GM23338 (cell line): ENCODE data around the gene ADTRP. TPM values are rescaled to one million over a fixed set of nuclear protein-coding genes. Genes with fewer than 3 reads are reported as not detected.
"Not testable (repeated sequence)": the region's sequence is repeated elsewhere in the genome, so short reads cannot be mapped to it uniquely, and the experiment has no call there.

ENCODE experiments used
- ATAC-seq: fragments of 200-7000 bp; cut with Tn5 transposase; 3 replicates; pipeline ENCODE4 v1.9.1; 2020
- DNase-seq: peaks from one replicate; pipeline ENCODE4 v3.0.0-alpha.2; 2015; ENCODE audit warnings: low spot score
- H2AFZ ChIP-seq: fragments of 200-600 bp; sonication (generic); 2 replicates; pipeline ENCODE4 v1.8.0; 2016; ENCODE audit warnings: antibody characterized with exemption, mild to moderate bottlenecking, moderate library complexity
- H3F3A ChIP-seq: fragments of 200-600 bp; sonication (generic); replicated peaks from 2 replicates; pipeline ENCODE4 v1.8.0; 2017; ENCODE audit warnings: antibody characterized with exemption, mixed run types, low read depth
- H3K27ac ChIP-seq: fragments of 200-600 bp; sonication (generic); 2 replicates; pipeline ENCODE4 v1.6.1; 2016; ENCODE audit warnings: low read depth
- H3K27me3 ChIP-seq: fragments of 200-600 bp; sonication (generic); 2 replicates; pipeline ENCODE4 v1.8.0; 2016; ENCODE audit warnings: mild to moderate bottlenecking, mixed run types, moderate library complexity; ENCODE audit not compliant: insufficient read depth
- H3K36me3 ChIP-seq: fragments of 200-600 bp; sonication (generic); 2 replicates; pipeline ENCODE4 v1.8.0; 2016; ENCODE audit warnings: mild to moderate bottlenecking; ENCODE audit not compliant: insufficient read depth
- H3K4me1 ChIP-seq: fragments of 200-600 bp; sonication (generic); 2 replicates; pipeline ENCODE4 v1.8.0; 2016; ENCODE audit warnings: mild to moderate bottlenecking, moderate library complexity; ENCODE audit not compliant: insufficient read depth
- H3K4me2 ChIP-seq: fragments of 200-600 bp; sonication (generic); 2 replicates; pipeline ENCODE4 v1.7.1; 2017; ENCODE audit warnings: mixed run types
- H3K4me3 ChIP-seq: fragments of 200-600 bp; sonication (generic); 2 replicates; pipeline ENCODE4 v1.6.1; 2016; ENCODE audit warnings: mixed run types
- H3K79me2 ChIP-seq: fragments of 200-600 bp; sonication (generic); replicated peaks from 2 replicates; pipeline ENCODE4 v1.8.0; 2017; ENCODE audit warnings: mild to moderate bottlenecking; ENCODE audit not compliant: insufficient read depth
- H3K9me2 ChIP-seq: fragments of 200-600 bp; sonication (generic); 2 replicates; pipeline ENCODE4 v1.8.0; 2017; ENCODE audit not compliant: insufficient read depth
- H4K20me1 ChIP-seq: fragments of 200-600 bp; sonication (generic); replicated peaks from 2 replicates; pipeline ENCODE4 v1.8.0; 2017; ENCODE audit warnings: mild to moderate bottlenecking; ENCODE audit not compliant: insufficient read depth
- H3K27ac Mint-ChIP-seq: 2 replicates; pipeline ENCODE4 v1.8.0; 2020; ENCODE audit warnings: inconsistent platforms, mild to moderate bottlenecking, moderate library complexity, mixed read lengths
- H3K27me3 Mint-ChIP-seq: 3 replicates; pipeline ENCODE4 v1.8.0; 2022; ENCODE audit warnings: low read depth, mild to moderate bottlenecking, moderate library complexity, mixed read lengths, inconsistent platforms; ENCODE audit not compliant: insufficient read depth, poor library complexity
- H3K36me3 Mint-ChIP-seq: 3 replicates; pipeline ENCODE4 v1.8.0; 2021; ENCODE audit warnings: low read depth, mild to moderate bottlenecking, inconsistent platforms, moderate library complexity, mixed read lengths
- H3K4me1 Mint-ChIP-seq: 3 replicates; pipeline ENCODE4 v1.8.0; 2020; ENCODE audit warnings: mild to moderate bottlenecking, inconsistent platforms, mixed read lengths
- H3K4me3 Mint-ChIP-seq: 3 replicates; pipeline ENCODE4 v1.8.0; 2021; ENCODE audit warnings: moderate library complexity, mild to moderate bottlenecking, inconsistent platforms, mixed read lengths
- H3K9me3 Mint-ChIP-seq: 3 replicates; pipeline ENCODE4 v1.8.0; 2020; ENCODE audit warnings: moderate library complexity, mild to moderate bottlenecking, inconsistent platforms, mixed read lengths
- CREB1 ChIP-seq: fragments of 250-450 bp; sonication (Bioruptor Pico); IDR thresholded peaks from 2 replicates; pipeline ENCODE4 v1.5.0; 2020; ENCODE audit warnings: low read depth, mild to moderate bottlenecking, moderate library complexity
- JUNB ChIP-seq: IDR thresholded peaks from one replicate; pipeline ENCODE4 v1.6.1; 2016; ENCODE audit warnings: antibody characterized with exemption; ENCODE audit not compliant: unreplicated experiment
- NANOG ChIP-seq: IDR thresholded peaks from 2 replicates; pipeline ENCODE4 v1.6.1; 2016; ENCODE audit warnings: antibody characterized with exemption, borderline replicate concordance
- POLR2AphosphoS5 ChIP-seq: IDR thresholded peaks from 2 replicates; pipeline ENCODE4 v1.6.1; 2016; ENCODE audit warnings: antibody characterized with exemption, low read depth
- STAT1 ChIP-seq: IDR thresholded peaks from one replicate; pipeline ENCODE4 v1.6.1; 2016; ENCODE audit warnings: antibody characterized with exemption; ENCODE audit not compliant: unreplicated experiment
- ZNF114 ChIP-seq: fragments of 250-450 bp; sonication (Bioruptor Pico); IDR thresholded peaks from 2 replicates; pipeline ENCODE4 v1.5.0; 2020; ENCODE audit warnings: mild to moderate bottlenecking, moderate library complexity
- ZNF331 ChIP-seq: fragments of 250-450 bp; sonication (Bioruptor Pico); IDR thresholded peaks from 2 replicates; pipeline ENCODE4 v1.5.0; 2020; ENCODE audit warnings: low read depth, mild to moderate bottlenecking, moderate library complexity
- polyA plus RNA-seq: library from polyadenylated mRNA; unstranded; fragments of >200 nt; fragmentation: Nextera tagmentation; extraction: Ambion mirVana; gene quantifications from 2 replicates; pipeline ENCODE4 v1.2.1, GENCODE V29; 2016
- total RNA-seq: library from RNA; depleted of rRNA; stranded (reverse); fragments of >200 nt; shearing (Covaris generic); gene quantifications from 2 replicates; pipeline ENCODE4 v1.2.3, GENCODE V29; 2014
- TF ChIP-seq, protein P1 (sequence below): IDR thresholded peaks from 2 replicates; pipeline ENCODE4 v1.6.1; 2016; ENCODE audit warnings: antibody characterized with exemption
- TF ChIP-seq, protein P2 (sequence below): fragments of 250-450 bp; sonication (Bioruptor Pico); IDR thresholded peaks from 2 replicates; pipeline ENCODE4 v1.5.0; 2020; ENCODE audit warnings: mild to moderate bottlenecking, moderate library complexity

The ADTRP gene
- total and polyA plus RNA-seq, 2 experiments from 2014 or later: not detected

DNA sequence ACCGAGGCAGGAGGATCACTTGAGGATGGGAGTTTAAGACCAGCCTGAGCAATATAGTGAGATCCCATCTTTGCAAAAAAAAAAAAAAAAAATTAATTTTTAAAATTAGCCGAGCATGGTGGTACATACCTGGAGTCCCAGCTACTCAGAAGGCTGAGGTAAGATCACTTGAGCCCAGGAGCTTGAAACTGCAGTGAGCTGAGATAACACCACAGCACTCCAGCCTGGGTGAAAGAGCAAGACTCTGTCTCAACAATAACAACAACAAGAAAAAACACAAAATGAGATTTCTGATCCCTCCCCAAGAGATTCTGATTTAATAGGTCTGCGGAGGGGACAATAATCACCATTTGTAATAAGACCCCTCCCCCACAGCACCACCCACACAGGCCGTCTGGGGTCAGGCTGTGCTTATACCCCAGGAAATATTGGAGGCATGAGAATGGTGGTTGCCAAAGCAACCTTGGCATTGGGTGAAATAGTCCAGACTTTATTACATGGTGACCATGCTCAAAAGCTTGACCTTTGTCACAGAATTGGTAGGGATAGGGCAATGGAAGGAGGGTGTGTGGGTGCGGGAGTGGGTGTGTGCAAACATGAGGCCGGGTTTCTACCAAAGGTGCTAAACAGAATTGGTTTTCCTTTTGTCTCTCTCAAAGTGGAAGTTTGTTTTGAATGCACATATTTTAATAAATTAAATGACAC is 24.4 kb upstream of the ADTRP start (continued):
- TF ChIP-seq, protein P1, sequence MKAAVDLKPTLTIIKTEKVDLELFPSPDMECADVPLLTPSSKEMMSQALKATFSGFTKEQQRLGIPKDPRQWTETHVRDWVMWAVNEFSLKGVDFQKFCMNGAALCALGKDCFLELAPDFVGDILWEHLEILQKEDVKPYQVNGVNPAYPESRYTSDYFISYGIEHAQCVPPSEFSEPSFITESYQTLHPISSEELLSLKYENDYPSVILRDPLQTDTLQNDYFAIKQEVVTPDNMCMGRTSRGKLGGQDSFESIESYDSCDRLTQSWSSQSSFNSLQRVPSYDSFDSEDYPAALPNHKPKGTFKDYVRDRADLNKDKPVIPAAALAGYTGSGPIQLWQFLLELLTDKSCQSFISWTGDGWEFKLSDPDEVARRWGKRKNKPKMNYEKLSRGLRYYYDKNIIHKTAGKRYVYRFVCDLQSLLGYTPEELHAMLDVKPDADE: no peak
- TF ChIP-seq NANOG (no peak), ZNF114 (CRISPR knock-in tag) (no peak), JUNB (no peak), CREB1 (CRISPR knock-in tag) (no peak), POLR2AphosphoS5 (no peak), ZNF331 (no peak), STAT1 (no peak)

DNA sequence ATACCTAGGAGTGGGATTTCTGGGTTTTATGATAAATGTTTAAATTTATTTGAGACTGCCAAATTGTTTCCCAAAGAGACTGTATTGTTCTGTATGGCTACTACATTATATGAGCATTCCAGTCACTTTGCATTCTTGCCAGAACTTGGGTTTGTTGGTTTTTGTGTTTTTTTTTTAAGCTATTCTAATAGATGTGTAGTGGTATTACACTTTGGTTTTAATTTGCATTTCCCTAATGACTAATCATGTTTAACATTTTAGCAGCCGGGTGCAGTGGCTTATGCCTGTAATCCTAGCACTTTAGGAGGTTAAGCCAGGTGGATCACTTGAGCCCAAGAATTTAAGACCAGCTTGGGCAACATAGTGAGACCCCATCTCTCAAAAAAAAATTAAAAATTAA is 21.9 kb upstream of the ADTRP start:
- H3K9me2 ChIP-seq, H2AFZ ChIP-seq, H3K36me3 Mint-ChIP-seq, H3K9me3 Mint-ChIP-seq, H3K79me2 ChIP-seq, H3F3A ChIP-seq, H3K4me3 ChIP-seq, H3K4me3 Mint-ChIP-seq, DNase-seq, H3K36me3 ChIP-seq, H3K27me3 ChIP-seq, H3K27me3 Mint-ChIP-seq, ATAC-seq, H4K20me1 ChIP-seq, H3K27ac Mint-ChIP-seq, H3K27ac ChIP-seq, H3K4me2 ChIP-seq: not testable (repeated sequence)
- H3K4me1 ChIP-seq: peaks cover 13% of the 10 kb centered on the region
- H3K4me1 Mint-ChIP-seq: peaks cover 16% of the 10 kb centered on the region

DNA sequence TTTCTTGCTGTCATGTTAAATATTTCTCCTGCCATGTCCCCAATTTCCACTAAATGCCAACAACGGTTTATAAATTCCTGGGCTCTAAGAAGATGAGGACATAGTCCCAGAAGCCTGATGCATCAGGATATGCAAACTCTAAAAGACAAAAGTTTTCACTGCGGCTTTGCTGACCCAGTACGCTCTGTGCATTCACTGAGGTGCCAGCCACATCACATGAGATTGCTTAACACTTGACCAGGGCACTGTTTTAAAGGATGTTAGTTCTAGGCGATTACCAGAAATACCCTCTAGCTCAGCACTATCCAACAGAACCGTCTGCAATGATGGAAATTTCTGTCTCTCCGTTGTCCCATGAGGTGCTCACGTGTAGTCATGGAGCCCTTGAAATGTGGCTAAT is 19.9 kb upstream of the ADTRP start:
- no peak for ATAC-seq
- DNase-seq: no peak
- no peaks in the 10 kb centered on the region for H3K79me2 ChIP-seq
- H3K36me3 ChIP-seq: no peaks in the 10 kb centered on the region
- peaks cover 5% of the 10 kb centered on the region; the same call in 2 of the 3 replicates for H3K4me1 Mint-ChIP-seq
- no peaks in the 10 kb centered on the region for H3K27me3 ChIP-seq
- TF ChIP-seq, protein P2, sequence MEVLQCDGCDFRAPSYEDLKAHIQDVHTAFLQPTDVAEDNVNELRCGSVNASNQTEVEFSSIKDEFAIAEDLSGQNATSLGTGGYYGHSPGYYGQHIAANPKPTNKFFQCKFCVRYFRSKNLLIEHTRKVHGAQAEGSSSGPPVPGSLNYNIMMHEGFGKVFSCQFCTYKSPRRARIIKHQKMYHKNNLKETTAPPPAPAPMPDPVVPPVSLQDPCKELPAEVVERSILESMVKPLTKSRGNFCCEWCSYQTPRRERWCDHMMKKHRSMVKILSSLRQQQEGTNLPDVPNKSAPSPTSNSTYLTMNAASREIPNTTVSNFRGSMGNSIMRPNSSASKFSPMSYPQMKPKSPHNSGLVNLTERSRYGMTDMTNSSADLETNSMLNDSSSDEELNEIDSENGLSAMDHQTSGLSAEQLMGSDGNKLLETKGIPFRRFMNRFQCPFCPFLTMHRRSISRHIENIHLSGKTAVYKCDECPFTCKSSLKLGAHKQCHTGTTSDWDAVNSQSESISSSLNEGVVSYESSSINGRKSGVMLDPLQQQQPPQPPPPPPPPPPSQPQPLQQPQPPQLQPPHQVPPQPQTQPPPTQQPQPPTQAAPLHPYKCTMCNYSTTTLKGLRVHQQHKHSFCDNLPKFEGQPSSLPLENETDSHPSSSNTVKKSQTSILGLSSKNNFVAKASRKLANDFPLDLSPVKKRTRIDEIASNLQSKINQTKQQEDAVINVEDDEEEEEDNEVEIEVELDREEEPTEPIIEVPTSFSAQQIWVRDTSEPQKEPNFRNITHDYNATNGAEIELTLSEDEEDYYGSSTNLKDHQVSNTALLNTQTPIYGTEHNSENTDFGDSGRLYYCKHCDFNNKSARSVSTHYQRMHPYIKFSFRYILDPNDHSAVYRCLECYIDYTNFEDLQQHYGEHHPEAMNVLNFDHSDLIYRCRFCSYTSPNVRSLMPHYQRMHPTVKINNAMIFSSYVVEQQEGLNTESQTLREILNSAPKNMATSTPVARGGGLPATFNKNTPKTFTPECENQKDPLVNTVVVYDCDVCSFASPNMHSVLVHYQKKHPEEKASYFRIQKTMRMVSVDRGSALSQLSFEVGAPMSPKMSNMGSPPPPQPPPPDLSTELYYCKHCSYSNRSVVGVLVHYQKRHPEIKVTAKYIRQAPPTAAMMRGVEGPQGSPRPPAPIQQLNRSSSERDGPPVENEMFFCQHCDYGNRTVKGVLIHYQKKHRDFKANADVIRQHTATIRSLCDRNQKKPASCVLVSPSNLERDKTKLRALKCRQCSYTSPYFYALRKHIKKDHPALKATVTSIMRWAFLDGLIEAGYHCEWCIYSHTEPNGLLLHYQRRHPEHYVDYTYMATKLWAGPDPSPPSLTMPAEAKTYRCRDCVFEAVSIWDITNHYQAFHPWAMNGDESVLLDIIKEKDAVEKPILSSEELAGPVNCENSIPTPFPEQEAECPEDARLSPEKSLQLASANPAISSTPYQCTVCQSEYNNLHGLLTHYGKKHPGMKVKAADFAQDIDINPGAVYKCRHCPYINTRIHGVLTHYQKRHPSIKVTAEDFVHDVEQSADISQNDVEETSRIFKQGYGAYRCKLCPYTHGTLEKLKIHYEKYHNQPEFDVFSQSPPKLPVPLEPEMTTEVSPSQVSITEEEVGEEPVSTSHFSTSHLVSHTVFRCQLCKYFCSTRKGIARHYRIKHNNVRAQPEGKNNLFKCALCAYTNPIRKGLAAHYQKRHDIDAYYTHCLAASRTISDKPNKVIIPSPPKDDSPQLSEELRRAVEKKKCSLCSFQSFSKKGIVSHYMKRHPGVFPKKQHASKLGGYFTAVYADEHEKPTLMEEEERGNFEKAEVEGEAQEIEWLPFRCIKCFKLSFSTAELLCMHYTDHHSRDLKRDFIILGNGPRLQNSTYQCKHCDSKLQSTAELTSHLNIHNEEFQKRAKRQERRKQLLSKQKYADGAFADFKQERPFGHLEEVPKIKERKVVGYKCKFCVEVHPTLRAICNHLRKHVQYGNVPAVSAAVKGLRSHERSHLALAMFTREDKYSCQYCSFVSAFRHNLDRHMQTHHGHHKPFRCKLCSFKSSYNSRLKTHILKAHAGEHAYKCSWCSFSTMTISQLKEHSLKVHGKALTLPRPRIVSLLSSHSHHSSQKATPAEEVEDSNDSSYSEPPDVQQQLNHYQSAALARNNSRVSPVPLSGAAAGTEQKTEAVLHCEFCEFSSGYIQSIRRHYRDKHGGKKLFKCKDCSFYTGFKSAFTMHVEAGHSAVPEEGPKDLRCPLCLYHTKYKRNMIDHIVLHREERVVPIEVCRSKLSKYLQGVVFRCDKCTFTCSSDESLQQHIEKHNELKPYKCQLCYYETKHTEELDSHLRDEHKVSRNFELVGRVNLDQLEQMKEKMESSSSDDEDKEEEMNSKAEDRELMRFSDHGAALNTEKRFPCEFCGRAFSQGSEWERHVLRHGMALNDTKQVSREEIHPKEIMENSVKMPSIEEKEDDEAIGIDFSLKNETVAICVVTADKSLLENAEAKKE (CRISPR knock-in tag): no peak
- no peak for TF ChIP-seq ZNF331
- no peak overlapping the region for H3K27ac ChIP-seq
- no peak overlapping the region for H3K27ac Mint-ChIP-seq
- H3K4me2 ChIP-seq: no peak overlapping the region
- H3K36me3 Mint-ChIP-seq: no peaks in the 10 kb centered on the region
- H2AFZ ChIP-seq: peak overlapping the region; percentile 57; the same call in 1 of the 2 replicates
- no peak overlapping the region for H3K4me3 Mint-ChIP-seq
- no peaks in the 10 kb centered on the region for H3K9me3 Mint-ChIP-seq
- H3K9me2 ChIP-seq: no peaks in the 10 kb centered on the region
- H4K20me1 ChIP-seq: no peaks in the 10 kb centered on the region
- H3K4me3 ChIP-seq: no peak overlapping the region
- peaks cover 2% of the 10 kb centered on the region for H3K27me3 Mint-ChIP-seq
- no peaks in the 10 kb centered on the region for H3F3A ChIP-seq
- 0 out of 2 replicates have a peak, but pooled peaks cover 5% of the 10 kb centered on the region for H3K4me1 ChIP-seq
